HG03571 (cell line): Measurements from ENCODE around the gene BABAM2.

ENCODE experiments used
- ATAC-seq: cut with Tn5 transposase; IDR thresholded peaks from one replicate; pipeline ENCODE4 v1.9.1; 2021; ENCODE audit not compliant: unreplicated experiment

Gene BABAM2

GRCh38 chr2:28152585-28153280 is 262.2 kb downstream of the BABAM2 start:
- ATAC-seq: no peak

GRCh38 chr2:28153851-28154250 is 263.3 kb downstream of the BABAM2 start:
- ATAC-seq: no peak

- no peak for ATAC-seq
Measured at GRCh38 chr2:28155086-28155485, 264.6 kb downstream of the BABAM2 start.

GRCh38 chr2:28155627-28156026 is 265.1 kb downstream of the BABAM2 start:
- no peak for ATAC-seq

- ATAC-seq: no peak
Measured at GRCh38 chr2:28158791-28159190, 268.3 kb downstream of the BABAM2 start.

GRCh38 chr2:28160986-28161425 is 270.5 kb downstream of the BABAM2 start:
- ATAC-seq: no peak

- no peak for ATAC-seq
Measured at GRCh38 chr2:28161466-28161865, 270.9 kb downstream of the BABAM2 start.

GRCh38 chr2:28162564-28162963 is 272.0 kb downstream of the BABAM2 start:
- no peak for ATAC-seq

- ATAC-seq: no peak
Measured at GRCh38 chr2:28163028-28163427, 272.5 kb downstream of the BABAM2 start.

GRCh38 chr2:28163627-28164279 is 273.2 kb downstream of the BABAM2 start:
- ATAC-seq: no peak

- no peak for ATAC-seq
Measured at GRCh38 chr2:28164280-28164801, 273.8 kb downstream of the BABAM2 start.

- ATAC-seq: no peak
Measured at GRCh38 chr2:28165087-28165635, 274.6 kb downstream of the BABAM2 start.

GRCh38 chr2:28166956-28167355 is 276.4 kb downstream of the BABAM2 start:
- no peak for ATAC-seq

GRCh38 chr2:28168376-28168775 is 277.8 kb downstream of the BABAM2 start:
- ATAC-seq: no peak

GRCh38 chr2:28169492-28169891 is 279.0 kb downstream of the BABAM2 start:
- no peak for ATAC-seq

- no peak for ATAC-seq
Measured at GRCh38 chr2:28172114-28172898, 281.8 kb downstream of the BABAM2 start.

GRCh38 chr2:28173377-28173776 is 282.8 kb downstream of the BABAM2 start:
- no peak for ATAC-seq

- no peak for ATAC-seq
Measured at GRCh38 chr2:28174211-28174610, 283.7 kb downstream of the BABAM2 start.

GRCh38 chr2:28175028-28175427 is 284.5 kb downstream of the BABAM2 start:
- no peak for ATAC-seq

- no peak for ATAC-seq
Measured at GRCh38 chr2:28178946-28179345, 288.4 kb downstream of the BABAM2 start.

- ATAC-seq: no peak
Measured at GRCh38 chr2:28181801-28182200, 291.3 kb downstream of the BABAM2 start.
